GM19035 (cell line): ENCODE measurements around the gene BCAS3.
A peak's percentile ranks its signal among the peaks of the same experiment; 100 is the strongest.
"Not testable (repeated sequence)": the region's sequence is repeated elsewhere in the genome, so short reads cannot be mapped to it uniquely, and the experiment has no call there.

Source experiments
- ATAC-seq: cut with Tn5 transposase; IDR thresholded peaks from one replicate; pipeline ENCODE4 v1.9.1; 2021; ENCODE audit not compliant: unreplicated experiment

Gene BCAS3

DNA sequence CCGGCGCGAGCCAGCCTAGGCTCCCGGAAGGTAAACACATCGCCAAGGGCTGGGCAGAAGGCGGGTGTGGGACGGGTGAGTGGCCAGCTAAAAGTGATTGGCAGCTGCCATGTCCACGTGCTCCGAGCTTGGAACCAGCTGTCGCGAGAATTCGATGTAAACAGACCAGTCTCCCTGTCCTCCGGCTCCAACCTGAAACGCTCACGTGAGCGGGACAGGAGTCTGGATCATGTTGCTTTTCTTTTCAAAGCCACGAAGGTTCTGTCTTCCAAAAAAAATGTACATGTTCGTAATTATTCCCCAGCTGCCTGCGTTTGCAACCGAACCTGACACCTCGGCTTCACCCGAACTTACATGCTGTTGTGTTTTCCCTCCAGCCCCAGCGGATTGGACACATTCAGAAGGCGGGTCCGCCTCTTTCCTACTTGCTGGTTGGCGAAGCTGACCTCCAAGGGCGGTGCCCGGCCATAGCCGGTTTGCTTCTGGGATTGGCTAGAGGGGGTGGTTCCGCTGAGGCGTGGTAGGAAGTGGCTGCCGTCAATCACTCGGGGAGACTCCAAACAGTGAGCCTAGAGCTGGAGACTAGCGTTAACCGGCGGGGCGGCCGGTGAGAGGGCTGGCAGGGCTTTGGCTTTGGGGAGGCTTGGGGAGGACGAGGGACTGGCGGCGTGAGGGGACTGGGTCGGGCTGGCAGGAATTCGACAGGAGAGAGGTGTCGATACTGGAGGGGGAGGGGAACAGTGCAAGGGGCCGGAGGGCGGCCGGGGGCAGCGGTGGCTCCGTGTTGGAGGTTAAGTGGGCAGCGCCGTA, at the start of gene BCAS3:
Gene BCAS3 (plus strand): TSS at position 544 of the 810 bp plus-strand sequence.
- ATAC-seq: peak; percentile 98

DNA sequence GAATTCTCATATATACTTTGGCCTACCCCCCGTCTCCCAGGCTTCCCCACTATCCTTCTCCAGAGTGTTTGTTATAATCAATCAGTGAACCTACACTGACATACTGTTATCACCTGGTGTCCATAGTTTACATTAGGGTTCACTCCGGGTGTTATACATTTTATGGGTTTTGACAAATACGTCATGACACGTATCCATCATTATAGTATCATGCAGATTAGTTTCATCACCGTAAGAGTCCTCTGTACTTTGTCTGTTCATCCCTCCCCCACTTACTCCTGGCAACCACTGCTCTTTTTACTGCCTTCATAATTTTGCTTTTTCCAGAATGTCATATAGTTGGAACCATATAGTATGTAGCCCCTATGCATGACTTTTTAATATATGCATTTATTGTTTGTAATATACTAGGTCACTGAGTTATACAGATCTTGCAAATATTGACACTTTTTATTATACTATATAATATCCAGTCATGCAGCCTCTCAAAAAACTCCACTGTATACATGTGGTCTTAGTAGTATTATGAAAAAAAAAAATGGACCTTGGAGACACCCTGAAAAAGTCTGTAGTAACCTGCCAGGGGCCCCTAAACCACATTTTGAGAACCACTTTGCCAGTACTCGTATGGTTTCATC, 49.3 kb upstream of the BCAS3 start:
- ATAC-seq: no peak

DNA sequence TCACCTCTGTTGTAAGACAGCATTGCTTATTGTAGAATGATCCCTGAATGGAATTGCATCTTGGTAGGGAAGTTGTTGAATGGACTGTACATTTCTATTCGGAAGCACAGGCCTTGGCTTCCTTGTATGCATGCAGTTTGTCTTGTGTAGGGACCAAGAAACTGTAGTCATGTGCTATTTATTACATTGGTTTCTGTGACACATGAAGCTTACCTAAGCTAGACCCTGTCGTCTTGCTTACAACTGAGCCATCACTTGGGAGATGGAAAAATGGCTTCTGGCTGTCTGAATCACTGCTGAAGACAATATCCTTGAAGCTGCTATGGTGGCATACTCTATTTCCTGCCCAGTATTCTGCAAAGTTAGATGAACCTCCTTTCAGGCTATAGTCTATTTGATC, 48.5 kb upstream of the BCAS3 start:
- ATAC-seq: no peak

DNA sequence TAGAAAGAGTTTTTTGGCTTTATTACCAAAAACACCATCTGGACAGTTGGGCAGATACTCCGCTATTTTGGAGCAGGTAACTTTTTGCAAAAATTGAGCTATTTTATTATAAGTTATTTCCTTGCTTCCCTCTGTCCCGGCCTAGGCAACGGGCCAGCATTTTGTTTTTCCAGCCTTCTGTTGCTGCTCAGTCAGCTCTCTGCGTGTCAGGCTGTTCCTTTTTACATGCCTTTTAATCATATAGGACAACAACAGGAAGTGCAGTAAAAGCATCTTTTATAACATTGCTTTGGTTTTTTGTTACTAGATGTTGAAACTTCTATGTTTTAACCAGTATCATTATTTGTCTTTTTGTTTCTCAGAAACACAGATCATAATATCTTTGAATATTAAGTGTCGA, 47.3 kb upstream of the BCAS3 start:
- no peak for ATAC-seq

DNA sequence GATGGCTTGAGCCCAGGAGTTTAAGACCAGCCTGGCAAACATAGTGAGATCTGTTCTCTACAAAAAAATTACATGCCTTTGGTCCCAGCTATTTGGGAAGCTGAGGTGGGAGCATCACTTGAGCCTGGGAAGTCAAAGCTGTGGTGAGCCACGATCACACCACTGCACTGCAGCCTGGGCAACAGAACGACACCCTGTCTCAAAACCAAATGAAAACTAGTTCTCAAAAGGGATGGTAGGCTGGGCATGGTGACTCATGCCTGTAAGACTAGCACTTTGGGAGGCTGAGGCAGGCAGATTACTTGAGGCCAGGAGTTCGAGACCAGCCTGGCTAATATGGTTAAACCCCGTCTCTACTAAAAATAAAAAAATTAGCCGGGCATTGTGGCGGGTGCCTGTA, 46.5 kb upstream of the BCAS3 start:
- ATAC-seq: no peak

DNA sequence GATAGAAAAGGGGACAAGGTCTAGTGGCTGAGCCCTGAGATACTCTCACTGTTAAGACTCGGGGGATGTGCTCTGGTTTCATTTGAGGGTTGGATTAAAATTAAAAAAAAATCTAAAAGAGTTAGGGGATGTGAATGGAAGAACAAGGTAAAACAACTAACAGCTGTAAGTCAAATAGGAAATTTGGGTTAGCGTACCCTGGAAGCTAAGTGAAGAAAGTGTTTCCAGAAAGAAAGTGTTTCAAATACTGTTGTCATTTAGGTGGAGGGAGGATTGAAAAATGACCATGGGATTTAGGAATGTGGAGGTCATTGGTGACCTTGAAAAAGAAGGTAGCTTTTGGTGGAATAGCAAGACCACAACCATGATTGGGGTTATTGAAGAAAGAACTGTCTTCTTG, 40.0 kb upstream of the BCAS3 start:
- ATAC-seq: no peak

DNA sequence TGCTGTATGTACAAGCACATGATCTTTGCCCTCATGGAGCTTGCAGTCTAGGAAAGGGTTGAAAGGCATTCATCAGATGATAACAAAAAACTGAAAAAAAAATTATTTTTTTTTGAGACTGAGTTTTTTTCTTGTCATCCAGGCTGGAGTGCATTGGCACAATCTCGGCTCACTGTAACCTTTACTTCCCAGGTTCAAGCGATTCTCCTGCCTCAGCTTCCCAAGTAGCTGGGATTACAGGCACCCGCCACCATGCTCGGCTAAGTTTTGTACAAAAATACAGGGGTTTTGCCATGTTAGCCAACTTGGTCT, 38.7 kb upstream of the BCAS3 start:
- ATAC-seq: no peak

DNA sequence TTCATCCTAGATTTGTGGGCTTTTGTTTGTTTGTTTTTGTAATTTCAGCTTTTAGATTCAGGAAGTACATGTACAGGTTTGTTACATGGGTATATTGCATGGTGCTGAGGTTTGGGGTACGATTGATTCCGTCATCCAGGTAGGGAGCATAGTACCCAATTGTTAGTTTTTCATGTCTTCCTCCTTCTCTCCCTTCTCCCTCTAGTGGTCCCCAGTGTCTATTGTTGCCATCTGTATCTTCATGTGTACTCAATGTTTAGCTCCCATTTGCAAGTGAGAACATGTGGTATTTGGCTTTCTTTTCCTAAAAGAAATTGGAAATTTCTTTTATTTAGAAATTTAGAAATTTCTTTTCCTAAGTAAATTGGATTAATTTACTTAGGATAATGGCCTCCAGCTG, 37.1 kb upstream of the BCAS3 start:
- ATAC-seq: no peak

DNA sequence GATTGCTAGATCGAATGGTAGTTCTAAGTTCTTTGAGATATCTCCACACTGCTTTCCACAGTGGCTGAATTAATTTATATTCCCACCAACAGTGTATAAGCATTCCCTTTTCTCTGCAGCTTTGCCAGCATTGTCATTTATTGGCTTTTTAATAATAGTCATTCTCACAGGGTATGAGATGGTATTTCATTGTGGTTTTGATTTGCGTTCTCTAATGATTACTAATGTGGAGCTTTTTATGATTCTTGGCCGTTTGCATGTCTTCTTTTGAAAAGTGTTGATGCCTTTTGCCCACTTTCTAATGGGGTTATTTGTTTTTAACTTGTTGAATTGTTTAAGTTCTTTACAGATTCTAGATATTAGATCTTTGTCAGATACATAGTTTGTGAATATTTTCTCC, 36.5 kb upstream of the BCAS3 start:
- no peak for ATAC-seq

DNA sequence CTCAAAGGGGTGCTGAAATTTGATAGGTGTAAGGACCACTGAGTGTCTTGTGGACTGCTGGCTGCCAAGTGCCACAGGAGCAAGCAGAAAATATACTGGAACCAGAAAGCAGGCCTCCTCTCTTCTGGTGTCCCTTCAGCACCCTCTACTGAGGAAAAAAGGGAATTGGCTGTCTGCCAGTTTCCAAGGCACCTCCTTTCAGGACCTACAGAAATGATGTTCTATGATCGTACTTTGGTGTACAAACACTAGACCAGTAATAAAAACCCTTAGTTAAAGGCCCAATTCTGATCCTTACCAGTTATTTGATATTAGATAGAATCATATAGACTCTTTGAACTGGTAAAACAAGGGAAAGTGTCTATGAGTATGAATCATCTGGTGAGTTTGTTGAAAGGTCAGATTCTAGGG, 35.8 kb upstream of the BCAS3 start:
- ATAC-seq: no peak

DNA sequence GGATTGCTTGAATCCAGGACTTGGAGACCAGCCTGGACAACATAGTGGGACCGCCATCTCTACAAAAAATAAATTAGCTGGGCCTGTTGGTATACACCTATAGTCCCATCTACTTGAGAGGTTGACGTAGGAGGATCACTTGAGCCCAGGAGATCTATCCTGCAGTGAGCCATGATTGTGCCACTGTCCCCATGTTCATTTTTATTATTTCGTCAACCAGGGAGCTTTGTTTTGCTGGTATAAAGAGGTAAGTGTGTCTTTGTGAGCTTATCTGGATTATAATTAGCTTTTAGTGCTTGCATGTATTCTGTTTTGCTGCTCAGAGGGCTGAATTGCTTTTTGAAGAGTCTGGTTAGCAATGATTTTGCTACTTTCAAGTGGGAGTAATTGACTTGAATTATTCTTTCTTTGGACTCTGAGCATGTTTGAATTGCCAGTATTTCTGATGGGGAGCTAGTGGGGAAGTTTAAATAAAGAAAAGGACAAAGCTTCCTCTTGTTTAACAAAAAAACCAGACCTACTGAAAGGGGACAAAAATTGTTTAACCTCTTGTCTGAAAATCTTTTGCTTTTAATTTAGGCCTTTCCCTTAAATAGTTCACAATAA, 31.6 kb upstream of the BCAS3 start:
- ATAC-seq: no peak

DNA sequence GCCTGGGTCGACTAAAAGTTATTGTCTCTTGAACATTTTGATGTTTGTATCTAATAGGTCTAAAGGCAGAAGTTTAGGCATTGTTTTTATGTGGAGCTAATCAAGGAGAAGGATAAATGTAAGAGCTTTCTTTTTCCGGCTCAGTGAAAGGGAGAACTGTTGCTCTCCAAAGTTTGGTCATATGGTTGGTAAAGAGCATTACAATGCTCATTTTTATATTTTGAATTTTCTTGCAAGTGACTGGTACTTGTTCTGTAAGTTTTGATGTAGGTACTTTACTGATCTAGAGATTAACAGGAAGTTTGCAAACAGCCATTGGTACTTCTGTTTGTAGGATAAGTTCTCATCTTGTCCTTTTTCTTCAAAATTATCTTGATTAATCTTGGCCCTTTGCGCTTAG, 30.9 kb upstream of the BCAS3 start:
- ATAC-seq: no peak

DNA sequence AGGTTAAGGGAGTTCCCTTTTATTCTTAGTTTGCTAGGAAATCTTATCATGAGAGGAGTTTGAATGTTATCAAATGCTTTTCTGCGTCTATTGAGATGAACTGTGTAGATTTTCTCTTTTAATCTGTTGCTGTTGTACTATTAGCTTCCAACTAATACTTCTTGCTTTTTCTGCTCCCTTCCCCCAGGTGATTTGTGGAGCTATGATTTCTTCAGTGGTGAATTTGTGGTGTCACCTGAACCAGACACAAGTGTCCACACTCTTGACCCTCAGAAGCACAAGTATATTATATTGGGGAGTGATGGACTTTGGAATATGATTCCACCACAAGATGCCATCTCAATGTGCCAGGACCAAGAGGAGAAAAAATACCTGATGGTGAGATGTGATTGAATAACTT, 29.9 kb upstream of the BCAS3 start:
- ATAC-seq: no peak

DNA sequence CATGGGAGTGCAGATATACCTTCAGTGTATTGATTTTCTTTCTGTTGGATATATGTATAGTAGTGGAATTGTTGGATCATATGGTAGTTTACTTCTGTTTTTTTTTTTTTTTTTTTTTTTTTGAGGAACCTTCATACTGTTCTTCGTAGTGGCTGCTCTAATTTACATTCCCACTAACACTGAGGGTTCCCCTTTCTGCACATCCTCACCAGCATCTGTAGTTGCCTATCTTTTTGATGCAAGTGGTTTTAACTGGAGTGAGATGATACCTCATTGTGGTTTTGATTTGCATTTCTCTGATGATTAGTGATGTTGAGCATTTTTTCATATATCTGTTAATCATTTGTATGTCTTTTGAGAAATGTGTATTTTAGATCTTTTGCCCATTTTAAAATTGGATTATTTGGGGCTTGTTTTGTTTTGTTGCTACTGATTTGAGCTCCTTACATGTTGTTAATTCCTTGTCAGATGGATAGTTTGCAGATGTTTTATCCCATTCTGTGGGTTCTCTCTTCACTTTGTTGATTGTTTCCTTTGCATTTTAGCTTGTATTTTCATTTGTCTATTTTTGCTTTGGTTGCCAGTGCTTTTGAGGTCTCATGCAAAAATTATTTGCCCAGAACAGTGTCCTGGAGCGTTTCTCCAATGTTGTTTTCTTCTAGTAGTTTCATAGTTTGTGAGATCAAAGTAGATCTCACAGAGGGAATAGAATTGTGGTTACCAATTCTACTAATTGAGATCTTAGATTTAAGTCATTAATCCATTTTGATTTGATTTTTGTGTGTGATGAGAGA, 25.0 kb upstream of the BCAS3 start:
- peak; percentile 96 for ATAC-seq

DNA sequence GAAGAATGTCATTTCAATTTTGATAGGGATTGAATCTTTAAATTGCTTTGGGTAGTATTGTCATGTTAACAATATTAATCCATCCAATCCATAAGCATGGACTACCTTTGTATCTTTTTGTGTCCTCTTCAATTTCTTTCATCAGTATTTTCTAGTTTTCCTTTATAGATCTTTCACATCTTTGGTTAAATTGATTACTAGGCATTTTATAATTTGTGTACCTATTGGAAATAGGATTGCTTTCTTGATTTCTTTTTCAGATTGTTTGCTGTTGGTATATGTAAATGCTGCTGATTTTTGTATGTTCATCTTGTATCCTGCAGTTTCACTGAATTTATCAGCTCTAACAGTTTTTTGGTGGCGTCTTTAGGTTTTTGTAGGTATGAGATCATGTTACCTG, 24.1 kb upstream of the BCAS3 start:
- ATAC-seq: no peak

DNA sequence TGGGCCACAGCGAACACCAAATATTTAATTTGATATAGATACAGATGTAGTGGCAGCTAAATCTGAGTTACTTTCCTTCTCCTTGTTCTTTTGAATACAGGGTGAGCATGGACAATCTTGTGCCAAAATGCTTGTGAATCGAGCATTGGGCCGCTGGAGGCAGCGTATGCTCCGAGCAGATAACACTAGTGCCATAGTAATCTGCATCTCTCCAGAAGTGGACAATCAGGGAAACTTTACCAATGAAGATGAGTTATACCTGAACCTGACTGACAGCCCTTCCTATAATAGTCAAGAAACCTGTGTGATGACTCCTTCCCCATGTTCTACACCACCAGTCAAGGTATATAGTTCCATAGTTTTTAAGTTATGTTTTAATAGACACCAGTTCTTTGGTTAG, 21.2 kb upstream of the BCAS3 start:
- ATAC-seq: no peak

DNA sequence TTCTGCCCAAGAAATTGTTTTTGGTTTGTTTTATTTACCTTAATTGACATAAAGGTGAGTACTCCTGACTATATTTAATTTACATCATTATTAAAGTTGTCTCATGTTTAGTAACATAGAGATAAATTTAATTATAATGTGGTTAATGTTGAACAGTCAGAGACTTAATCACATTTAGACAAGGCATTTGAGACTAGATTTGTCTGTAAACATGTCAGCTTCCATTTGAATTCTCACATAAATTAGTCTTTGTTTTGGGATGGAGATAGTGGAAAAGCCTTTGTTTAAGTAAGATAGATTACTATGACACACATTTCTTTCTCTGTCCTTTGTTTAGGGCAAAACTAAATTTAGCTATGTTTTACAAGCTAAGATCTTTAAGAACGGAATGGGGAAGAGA, 18.5 kb upstream of the BCAS3 start:
- no peak for ATAC-seq

DNA sequence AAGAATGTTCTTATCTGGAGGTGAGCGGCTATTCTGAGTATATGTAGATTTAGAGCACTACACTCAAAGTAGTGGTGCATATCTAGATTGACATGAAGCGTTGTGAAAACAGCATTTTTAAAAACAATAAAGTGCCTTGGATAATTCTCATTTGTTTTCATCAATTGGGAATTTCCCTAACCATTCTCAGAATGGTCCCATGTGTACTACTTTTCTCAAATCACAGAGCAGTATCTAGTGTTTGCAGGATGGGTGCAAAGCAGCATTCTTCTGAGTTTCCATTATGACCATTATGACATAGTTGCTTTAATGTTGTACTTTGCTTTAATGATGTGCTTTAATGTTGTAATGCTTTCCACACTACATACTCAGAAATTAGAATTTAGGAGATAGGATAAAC, 16.2 kb upstream of the BCAS3 start:
- ATAC-seq: no peak

DNA sequence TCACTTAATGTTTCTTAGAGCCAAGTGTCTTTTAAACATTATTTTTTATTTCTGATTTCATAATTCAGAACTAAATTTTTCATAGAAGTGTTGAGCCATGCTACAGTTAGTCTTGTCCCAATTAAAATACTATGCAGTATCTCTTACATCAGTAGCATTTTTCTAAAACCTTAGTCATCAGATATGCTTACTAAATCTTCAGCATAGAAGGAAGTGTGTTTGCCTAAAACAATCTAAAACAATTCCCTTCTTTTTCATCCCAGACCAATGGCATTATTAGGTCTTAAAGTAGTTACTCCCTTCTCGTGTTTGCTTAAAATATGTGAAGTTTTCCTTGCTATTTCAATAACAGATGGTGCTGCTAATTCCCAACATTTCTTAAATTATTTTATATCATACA, 13.6 kb upstream of the BCAS3 start:
- no peak for ATAC-seq

DNA sequence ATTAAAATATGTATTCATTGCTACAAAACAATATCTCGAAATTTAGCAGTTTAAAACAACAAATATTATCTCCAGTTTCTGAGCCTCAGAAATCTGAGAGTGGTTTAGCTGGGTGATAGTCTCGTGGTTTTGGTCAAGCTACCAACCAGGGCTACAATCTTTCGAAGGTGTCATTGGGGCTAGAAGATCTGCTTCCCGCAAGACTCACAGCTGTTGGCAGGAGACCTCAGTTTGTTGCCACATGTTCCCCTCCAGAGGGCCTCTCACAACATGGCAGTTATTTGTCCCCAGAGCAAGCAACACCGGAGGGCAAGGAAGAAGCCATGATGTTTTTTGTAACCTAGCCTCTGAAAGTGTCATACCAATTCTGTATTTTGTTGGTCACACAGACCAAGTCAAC, 12.0 kb upstream of the BCAS3 start:
- ATAC-seq: no peak

DNA sequence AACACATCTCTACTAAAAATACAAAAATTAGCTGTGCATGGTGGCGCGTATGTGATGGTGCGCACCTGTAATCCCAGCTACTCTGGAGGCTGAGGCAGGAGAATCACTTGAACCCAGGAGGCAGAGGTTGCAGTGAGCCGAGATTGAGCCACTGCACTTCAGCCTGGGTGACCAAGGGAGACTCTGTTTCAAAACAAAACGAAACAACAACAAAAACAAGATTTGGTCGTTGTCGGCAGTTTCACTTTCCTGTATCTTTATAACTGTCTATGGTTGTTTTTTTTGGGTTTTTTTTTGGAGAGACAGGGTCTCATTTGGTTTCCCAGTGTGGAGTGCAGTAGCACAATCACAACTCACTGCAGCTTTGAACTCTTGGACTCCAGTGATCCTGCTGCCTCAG, 8.9 kb upstream of the BCAS3 start:
- ATAC-seq: not testable (repeated sequence)

DNA sequence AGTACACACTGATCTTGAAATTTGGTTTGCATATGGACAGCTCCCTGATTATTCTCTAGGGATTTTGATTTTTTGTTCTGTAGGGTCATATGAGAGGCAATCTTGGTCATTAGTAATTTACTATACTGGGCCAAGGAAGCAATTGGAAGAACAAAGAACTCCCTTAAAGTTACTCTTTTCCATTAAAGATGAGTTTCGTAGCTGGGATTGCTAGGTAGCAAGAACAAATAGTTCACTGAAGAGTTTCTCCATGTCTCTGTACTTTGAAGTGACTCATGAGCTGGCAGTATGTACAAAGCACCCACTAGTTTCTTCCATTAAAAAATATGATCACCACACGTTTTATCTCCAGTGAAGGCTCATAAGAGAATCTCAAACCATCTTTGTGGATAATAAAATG, 6.2 kb upstream of the BCAS3 start:
- no peak for ATAC-seq
